Fibroblast of lung (primary cell): ENCODE data around the gene ATAD3B.
"Not testable (repeated sequence)": the region's sequence is repeated elsewhere in the genome, so short reads cannot be mapped to it uniquely, and the experiment has no call there.

ENCODE experiments used
- EZH2 ChIP-seq: IDR thresholded peaks from 2 replicates; pipeline ENCODE4 v1.5.1; 2012; ENCODE audit warnings: low read length, control low read depth, mild to moderate bottlenecking; ENCODE audit errors: missing control alignments
- TF ChIP-seq, protein P1 (sequence below), 2 donors: IDR thresholded peaks in 1 of 2; conservative IDR thresholded peaks in 1 of 2; 1 replicate in 1 of 2; 2 replicates in 1 of 2; pipeline ENCODE4 v1.5.1; 2011 to 2012; ENCODE audit warnings: low read length in 2 of 2, control low read depth in 1 of 2, inconsistent platforms in 1 of 2, low read depth in 1 of 2, mild to moderate bottlenecking in 1 of 2

GRCh38 chr1:1509465-1509850 lies 37.9 kb downstream of the ATAD3B start:
- TF ChIP-seq, protein P1, sequence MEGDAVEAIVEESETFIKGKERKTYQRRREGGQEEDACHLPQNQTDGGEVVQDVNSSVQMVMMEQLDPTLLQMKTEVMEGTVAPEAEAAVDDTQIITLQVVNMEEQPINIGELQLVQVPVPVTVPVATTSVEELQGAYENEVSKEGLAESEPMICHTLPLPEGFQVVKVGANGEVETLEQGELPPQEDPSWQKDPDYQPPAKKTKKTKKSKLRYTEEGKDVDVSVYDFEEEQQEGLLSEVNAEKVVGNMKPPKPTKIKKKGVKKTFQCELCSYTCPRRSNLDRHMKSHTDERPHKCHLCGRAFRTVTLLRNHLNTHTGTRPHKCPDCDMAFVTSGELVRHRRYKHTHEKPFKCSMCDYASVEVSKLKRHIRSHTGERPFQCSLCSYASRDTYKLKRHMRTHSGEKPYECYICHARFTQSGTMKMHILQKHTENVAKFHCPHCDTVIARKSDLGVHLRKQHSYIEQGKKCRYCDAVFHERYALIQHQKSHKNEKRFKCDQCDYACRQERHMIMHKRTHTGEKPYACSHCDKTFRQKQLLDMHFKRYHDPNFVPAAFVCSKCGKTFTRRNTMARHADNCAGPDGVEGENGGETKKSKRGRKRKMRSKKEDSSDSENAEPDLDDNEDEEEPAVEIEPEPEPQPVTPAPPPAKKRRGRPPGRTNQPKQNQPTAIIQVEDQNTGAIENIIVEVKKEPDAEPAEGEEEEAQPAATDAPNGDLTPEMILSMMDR (conservative IDR thresholded peaks at IDR 0.05 in 1 of 2, IDR thresholded peaks at IDR 0.05 in 1 of 2; ENCODE audit: low read depth in 1 of 2, low read length in 2 of 2), result not testable (repeated sequence)
- not testable (repeated sequence) for TF ChIP-seq EZH2
